Muscle layer of colon (tissue), 2 donors: ENCODE results near the gene DNAH1.

Source experiments
- H3K27ac ChIP-seq: one replicate; pipeline ENCODE4 v1.7.0; 2013; ENCODE audit warnings: low read depth, mild to moderate bottlenecking, low read length, moderate library complexity
- H3K27me3 ChIP-seq, 2 donors: one replicate each; pipeline ENCODE4 v1.7.0; 2013; ENCODE audit warnings: low read length in 2 of 2, mild to moderate bottlenecking in 2 of 2; ENCODE audit not compliant: insufficient read depth in 2 of 2, control insufficient read depth in 1 of 2
- H3K36me3 ChIP-seq: one replicate; pipeline ENCODE4 v1.7.0; 2013; ENCODE audit warnings: mild to moderate bottlenecking, low read length; ENCODE audit not compliant: insufficient read depth
- H3K4me1 ChIP-seq: one replicate; pipeline ENCODE4 v1.7.0; 2013; ENCODE audit warnings: mild to moderate bottlenecking, low read length; ENCODE audit not compliant: insufficient read depth
- H3K4me3 ChIP-seq, 2 donors: one replicate each; pipeline ENCODE4 v1.7.0; 2013; ENCODE audit warnings: low read length in 2 of 2, low read depth in 1 of 2, mild to moderate bottlenecking in 1 of 2, moderate library complexity in 1 of 2
- H3K9ac ChIP-seq: one replicate; pipeline ENCODE4 v1.7.0; 2013; ENCODE audit warnings: low read length
- H3K9me3 ChIP-seq: one replicate; pipeline ENCODE4 v1.7.0; 2013; ENCODE audit warnings: mild to moderate bottlenecking, low read length
- donor health status: abdominal sarcoma.
- donor health status: Adenocarcinoma of cecum.

The DNAH1 gene

GRCh38 chr3:52303811-52304210 is 12.3 kb upstream of the DNAH1 start:
- no peaks in the 10 kb centered on the region for H3K9me3 ChIP-seq
- H3K27ac ChIP-seq, result no peak overlapping the region
- H3K9ac ChIP-seq, result no peak overlapping the region
- H3K4me3 ChIP-seq, result no peak overlapping the region
- no peaks in the 10 kb centered on the region for H3K36me3 ChIP-seq
- H3K4me1 ChIP-seq, result no peaks in the 10 kb centered on the region
- no peaks in the 10 kb centered on the region for H3K27me3 ChIP-seq

GRCh38 chr3:52305926-52306325 is 10.2 kb upstream of the DNAH1 start:
- no peak overlapping the region for H3K4me3 ChIP-seq
- no peaks in the 10 kb centered on the region for H3K9me3 ChIP-seq
- H3K4me1 ChIP-seq, result no peaks in the 10 kb centered on the region
- H3K36me3 ChIP-seq, result no peaks in the 10 kb centered on the region
- H3K9ac ChIP-seq, result no peak overlapping the region
- no peak overlapping the region for H3K27ac ChIP-seq
- H3K27me3 ChIP-seq, result no peaks in the 10 kb centered on the region

GRCh38 chr3:52306978-52307377 is 9.1 kb upstream of the DNAH1 start:
- no peaks in the 10 kb centered on the region for H3K27me3 ChIP-seq
- H3K9ac ChIP-seq, result no peak overlapping the region
- no peaks in the 10 kb centered on the region for H3K9me3 ChIP-seq
- no peak overlapping the region for H3K27ac ChIP-seq
- H3K36me3 ChIP-seq, result no peaks in the 10 kb centered on the region
- no peaks in the 10 kb centered on the region for H3K4me1 ChIP-seq
- H3K4me3 ChIP-seq, result no peak overlapping the region

- no peak overlapping the region for H3K9ac ChIP-seq
- H3K4me1 ChIP-seq, result no peaks in the 10 kb centered on the region
- no peak overlapping the region for H3K4me3 ChIP-seq
- no peaks in the 10 kb centered on the region for H3K36me3 ChIP-seq
- no peaks in the 10 kb centered on the region for H3K27me3 ChIP-seq
- no peak overlapping the region for H3K27ac ChIP-seq
- no peaks in the 10 kb centered on the region for H3K9me3 ChIP-seq
Measured at GRCh38 chr3:52308308-52308707, 7.8 kb upstream of the DNAH1 start.

- Histone ChIP-seq H3K9ac (no peak overlapping the region), H3K4me3 (no peak overlapping the region), H3K36me3 (no peaks in the 10 kb centered on the region), H3K27ac (no peak overlapping the region), H3K4me1 (no peaks in the 10 kb centered on the region), H3K27me3 (no peaks in the 10 kb centered on the region), H3K9me3 (no peaks in the 10 kb centered on the region)
Measured at GRCh38 chr3:52310861-52311575, 5.1 kb upstream of the DNAH1 start.

- H3K4me3 ChIP-seq, result no peak overlapping the region
- no peaks in the 10 kb centered on the region for H3K4me1 ChIP-seq
- H3K36me3 ChIP-seq, result no peaks in the 10 kb centered on the region
- H3K27ac ChIP-seq, result no peak overlapping the region
- no peaks in the 10 kb centered on the region for H3K27me3 ChIP-seq
- no peaks in the 10 kb centered on the region for H3K9me3 ChIP-seq
- H3K9ac ChIP-seq, result no peak overlapping the region
Measured at GRCh38 chr3:52311576-52312119, 4.5 kb upstream of the DNAH1 start.

GRCh38 chr3:52313188-52313773 is 2.8 kb upstream of the DNAH1 start:
- Histone ChIP-seq H3K36me3 (no peaks in the 10 kb centered on the region), H3K27ac (no peak overlapping the region), H3K9ac (no peak overlapping the region)

GRCh38 chr3:52313774-52314188 is 2.3 kb upstream of the DNAH1 start:
- Histone ChIP-seq H3K4me1 (no peaks in the 10 kb centered on the region), H3K9ac (no peak overlapping the region), H3K27ac (no peak overlapping the region)

More at GRCh38 chr3:52313188-52313773, 2.8 kb upstream of the DNAH1 start:
- Histone ChIP-seq H3K4me1 (no peaks in the 10 kb centered on the region), H3K4me3 (no peak overlapping the region), H3K27me3 (no peaks in the 10 kb centered on the region), H3K9me3 (no peaks in the 10 kb centered on the region)

GRCh38 chr3:52314489-52314888 is 1.6 kb upstream of the DNAH1 start:
- H3K27ac ChIP-seq, result no peak overlapping the region

More at GRCh38 chr3:52313774-52314188, 2.3 kb upstream of the DNAH1 start:
- Histone ChIP-seq H3K27me3 (no peaks in the 10 kb centered on the region), H3K36me3 (no peaks in the 10 kb centered on the region), H3K9me3 (no peaks in the 10 kb centered on the region), H3K4me3 (no peak overlapping the region)

GRCh38 chr3:52315006-52315405 is 1.1 kb upstream of the DNAH1 start:
- Histone ChIP-seq H3K4me3 (no peak overlapping the region), H3K4me1 (no peaks in the 10 kb centered on the region), H3K9me3 (no peaks in the 10 kb centered on the region), H3K9ac (no peak overlapping the region), H3K27ac (no peak overlapping the region), H3K27me3 (no peaks in the 10 kb centered on the region), H3K36me3 (no peaks in the 10 kb centered on the region)

More at GRCh38 chr3:52314489-52314888, 1.6 kb upstream of the DNAH1 start:
- Histone ChIP-seq H3K4me1 (no peaks in the 10 kb centered on the region), H3K9ac (no peak overlapping the region), H3K4me3 (no peak overlapping the region), H3K9me3 (no peaks in the 10 kb centered on the region), H3K36me3 (no peaks in the 10 kb centered on the region), H3K27me3 (no peaks in the 10 kb centered on the region)

- Histone ChIP-seq H3K9ac (no peak overlapping the region), H3K4me1 (no peaks in the 10 kb centered on the region)
Measured at GRCh38 chr3:52317208-52318000, 1.3 kb downstream of the DNAH1 start.

More at GRCh38 chr3:52317208-52318000, 1.3 kb downstream of the DNAH1 start:
- Histone ChIP-seq H3K36me3 (no peaks in the 10 kb centered on the region), H3K9me3 (no peaks in the 10 kb centered on the region), H3K27me3 (no peaks in the 10 kb centered on the region), H3K27ac (no peak overlapping the region), H3K4me3 (peak overlapping the region in 1 of 2 donors; percentile 63)
